H9 (cell line): Measurements from ENCODE around the gene ASMTL. TPM values are rescaled to one million over a fixed set of nuclear protein-coding genes. Genes with fewer than 3 reads are reported as not detected.

Experiments
- DNase-seq: peaks from one replicate; pipeline ENCODE4 v3.0.0-alpha.2; 2017
- H2AFZ ChIP-seq: one replicate; pipeline ENCODE4 v1.6.1; 2013; ENCODE audit warnings: mild to moderate bottlenecking, low read length, control low read depth, moderate library complexity
- H2AK5ac ChIP-seq: 2 replicates; pipeline ENCODE4 v1.6.1; 2013; ENCODE audit warnings: low read length, control low read depth, mixed read lengths; ENCODE audit not compliant: insufficient read length
- H2BK120ac ChIP-seq: one replicate; pipeline ENCODE4 v1.6.1; 2013; ENCODE audit warnings: low read depth, mild to moderate bottlenecking, low read length, control low read depth, inconsistent platforms; ENCODE audit not compliant: poor library complexity, severe bottlenecking
- H2BK12ac ChIP-seq: 2 replicates; pipeline ENCODE4 v1.6.1; 2013; ENCODE audit warnings: low read length, control low read depth, mixed read lengths, low read depth; ENCODE audit not compliant: insufficient read length
- H2BK15ac ChIP-seq: 2 replicates; pipeline ENCODE4 v1.6.1; 2013; ENCODE audit warnings: low read depth, low read length, control low read depth
- H2BK20ac ChIP-seq: one replicate; pipeline ENCODE4 v1.6.1; 2013; ENCODE audit warnings: low read depth, mild to moderate bottlenecking, low read length, control low read depth, inconsistent platforms; ENCODE audit not compliant: poor library complexity, severe bottlenecking
- H2BK5ac ChIP-seq: 2 replicates; pipeline ENCODE4 v1.6.1; 2013; ENCODE audit warnings: low read length, control low read depth, mixed read lengths; ENCODE audit not compliant: insufficient read length
- H3K14ac ChIP-seq: 2 replicates; pipeline ENCODE4 v1.6.1; 2013; ENCODE audit warnings: low read length, control low read depth; ENCODE audit not compliant: insufficient read depth
- H3K18ac ChIP-seq: 2 replicates; pipeline ENCODE4 v1.6.1; 2013; ENCODE audit warnings: low read depth, mild to moderate bottlenecking, mixed read lengths, low read length, control low read depth; ENCODE audit not compliant: insufficient read length
- H3K23ac ChIP-seq: 2 replicates; pipeline ENCODE4 v1.6.1; 2013; ENCODE audit warnings: low read length, control low read depth, mixed read lengths, low read depth; ENCODE audit not compliant: insufficient read length
- H3K23me2 ChIP-seq: 2 replicates; pipeline ENCODE4 v1.6.1; 2013; ENCODE audit warnings: low read depth, mild to moderate bottlenecking, mixed read lengths, low read length, control low read depth; ENCODE audit not compliant: insufficient read length, poor library complexity, severe bottlenecking
- H3K27ac ChIP-seq: 2 replicates; pipeline ENCODE4 v1.5.1; 2013; ENCODE audit warnings: low read length, control low read depth, mixed read lengths, low read depth; ENCODE audit not compliant: insufficient read length
- H3K27me3 ChIP-seq: 2 replicates; pipeline ENCODE4 v1.6.1; 2013; ENCODE audit warnings: low read length, control low read depth, inconsistent platforms; ENCODE audit not compliant: insufficient read depth
- H3K4ac ChIP-seq: 2 replicates; pipeline ENCODE4 v1.6.1; 2013; ENCODE audit warnings: low read depth, mild to moderate bottlenecking, control low read depth, inconsistent platforms, low read length, moderate library complexity
- H3K4me1 ChIP-seq: 2 replicates; pipeline ENCODE4 v1.6.1; 2013; ENCODE audit warnings: low read length, control low read depth, inconsistent platforms; ENCODE audit not compliant: insufficient read depth
- H3K4me2 ChIP-seq: 2 replicates; pipeline ENCODE4 v1.6.1; 2013; ENCODE audit warnings: low read length, control low read depth, mixed read lengths; ENCODE audit not compliant: insufficient read length, insufficient read depth
- H3K56ac ChIP-seq: 2 replicates; pipeline ENCODE4 v1.6.1; 2013; ENCODE audit warnings: low read depth, mild to moderate bottlenecking, mixed read lengths, low read length, control low read depth; ENCODE audit not compliant: insufficient read length
- H3K79me1 ChIP-seq: 2 replicates; pipeline ENCODE4 v1.6.1; 2013; ENCODE audit warnings: low read depth, mild to moderate bottlenecking, moderate library complexity, low read length, control low read depth, inconsistent platforms; ENCODE audit not compliant: insufficient read depth, poor library complexity, severe bottlenecking
- H3K79me2 ChIP-seq: 2 replicates; pipeline ENCODE4 v1.6.1; 2013; ENCODE audit warnings: low read length, control low read depth, inconsistent platforms; ENCODE audit not compliant: insufficient read depth
- H3K9ac ChIP-seq: 2 replicates; pipeline ENCODE4 v1.6.1; 2013; ENCODE audit warnings: low read length, control low read depth, mixed read lengths; ENCODE audit not compliant: insufficient read length; ENCODE audit errors: extremely low read depth
- H3K9me3 ChIP-seq: one replicate; pipeline ENCODE4 v1.6.1; 2013; ENCODE audit warnings: low read depth, low read length, inconsistent platforms; ENCODE audit not compliant: control insufficient read depth
- H3T11ph ChIP-seq: one replicate; pipeline ENCODE4 v1.6.1; 2013; ENCODE audit warnings: mild to moderate bottlenecking, low read length, control low read depth, inconsistent platforms
- H4K20me1 ChIP-seq: one replicate; pipeline ENCODE4 v1.6.1; 2013; ENCODE audit not compliant: control insufficient read depth, insufficient read length, insufficient read depth
- H4K5ac ChIP-seq: 2 replicates; pipeline ENCODE4 v1.6.1; 2013; ENCODE audit warnings: low read depth, mild to moderate bottlenecking, mixed read lengths, low read length, control low read depth; ENCODE audit not compliant: insufficient read length
- H4K8ac ChIP-seq: replicated peaks from 2 replicates; pipeline ENCODE4 v1.6.1; 2013; ENCODE audit warnings: low read length, control low read depth, mixed read lengths, low read depth; ENCODE audit not compliant: insufficient read length
- H4K91ac ChIP-seq: 2 replicates; pipeline ENCODE4 v1.6.1; 2013; ENCODE audit warnings: low read depth, mild to moderate bottlenecking, moderate library complexity, mixed read lengths, low read length, control low read depth; ENCODE audit not compliant: insufficient read length
- H3K27ac Mint-ChIP-seq, 3 experiments: 2 replicates in 2 of 3; 3 replicates in 1 of 3; pipeline ENCODE4 v1.8.0; 2020 to 2021; ENCODE audit warnings: mixed read lengths in 3 of 3, mild to moderate bottlenecking in 1 of 3, moderate library complexity in 1 of 3
- H3K27me3 Mint-ChIP-seq: 2 replicates; pipeline ENCODE4 v1.8.0; 2021; ENCODE audit warnings: low read depth, mild to moderate bottlenecking, moderate library complexity, mixed read lengths
- H3K36me3 Mint-ChIP-seq, 3 experiments: 2 replicates in 2 of 3; 3 replicates in 1 of 3; pipeline ENCODE4 v1.8.0; 2020 to 2021; ENCODE audit warnings: low read depth in 3 of 3, mixed read lengths in 3 of 3; ENCODE audit not compliant: insufficient read depth in 1 of 3
- H3K4me1 Mint-ChIP-seq, 2 experiments: 2 replicates each; pipeline ENCODE4 v1.8.0; 2020; ENCODE audit warnings: mixed read lengths in 2 of 2
- H3K4me3 Mint-ChIP-seq, 2 experiments: 2 replicates in 1 of 2; 3 replicates in 1 of 2; pipeline ENCODE4 v1.8.0; 2020 to 2021; ENCODE audit warnings: mild to moderate bottlenecking in 2 of 2, mixed read lengths in 2 of 2, moderate library complexity in 1 of 2
- H3K9me3 Mint-ChIP-seq, 2 experiments: 2 replicates in 1 of 2; 3 replicates in 1 of 2; pipeline ENCODE4 v1.8.0; 2020; ENCODE audit warnings: mild to moderate bottlenecking in 2 of 2, mixed read lengths in 2 of 2, moderate library complexity in 1 of 2
- WGBS: extraction: QIAGEN DNeasy Blood & Tissue Kit; methylation state at CpG from one replicate; pipeline ENCODE4 v1.1.7; 2013; ENCODE audit warnings: missing lambda C conversion rate, low lambda C conversion rate, mixed read lengths; ENCODE audit not compliant: insufficient read length; ENCODE audit errors: extremely low coverage; 5-methylcytosine and 5-hydroxymethylcytosine counted together
- total RNA-seq: library from RNA; stranded (reverse); gene quantifications from 2 replicates; pipeline ENCODE4 v1.2.1, GENCODE V29; 2021
- TF ChIP-seq, protein P1 (sequence below): fragments of 200-600 bp; sonication (generic); conservative IDR thresholded peaks from 3 replicates; pipeline ENCODE4 v1.8.0; 2021; ENCODE audit warnings: antibody characterized with exemption, mild to moderate bottlenecking

The ASMTL gene
- total RNA-seq, 1 experiment from 2014 or later = 59.8 TPM

DNA sequence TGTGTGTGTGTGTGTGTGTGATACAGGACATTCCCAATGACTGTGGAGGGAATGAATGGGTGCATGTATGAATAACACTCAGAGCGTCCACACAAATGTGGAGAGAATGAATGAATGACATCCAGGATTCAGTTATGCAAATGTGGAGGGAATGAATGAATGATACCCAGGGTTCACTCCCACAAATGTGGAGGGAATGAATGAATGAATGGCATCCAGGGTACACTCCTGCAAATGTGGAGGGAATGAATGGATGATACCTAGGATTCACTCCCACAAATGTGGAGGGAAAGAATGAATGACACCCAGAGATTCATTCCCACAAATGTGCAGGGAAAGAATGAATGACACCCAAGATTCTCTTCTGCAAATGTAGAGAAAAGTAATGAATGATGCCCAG is 36.0 kb upstream of the ASMTL start:
- Histone ChIP-seq H3K4ac (no peak overlapping the region), H2AFZ (no peak overlapping the region), H3K79me1 (no peaks in the 10 kb centered on the region), H4K5ac (no peak overlapping the region), H3K23me2 (no peaks in the 10 kb centered on the region), H4K91ac (no peak overlapping the region), H2AK5ac (no peak overlapping the region), H3T11ph (no peak overlapping the region), H3K9ac (no peak overlapping the region), H3K79me2 (no peaks in the 10 kb centered on the region), H3K23ac (no peak overlapping the region), H3K27me3 (no peaks in the 10 kb centered on the region), H2BK12ac (no peak overlapping the region), H4K20me1 (no peaks in the 10 kb centered on the region), H3K56ac (no peak overlapping the region), H4K8ac (no peak overlapping the region), H2BK5ac (no peak overlapping the region), H3K4me2 (no peak overlapping the region), H2BK15ac (no peak overlapping the region), H3K27ac (no peak overlapping the region), H3K9me3 (no peaks in the 10 kb centered on the region), H3K18ac (no peak overlapping the region), H2BK120ac (no peak overlapping the region), H3K14ac (no peak overlapping the region), H2BK20ac (no peak overlapping the region), H3K4me1 (no peaks in the 10 kb centered on the region; the same call in 1 of the 2 replicates)
- Mint-ChIP-seq H3K36me3 (peaks cover 0 to 7% (median 0%) of the 10 kb centered on the region in 3 experiments; a peak in 3 of 7 replicates), H3K27me3 (peaks cover 11% of the 10 kb centered on the region), H3K27ac (no peak overlapping the region), H3K4me1 (peaks cover 3 to 5% of the 10 kb centered on the region in 2 experiments; a peak in 3 of 4 replicates), H3K9me3 (peaks cover 25 to 26% of the 10 kb centered on the region in 2 experiments), H3K4me3 (no peak overlapping the region)
- TF ChIP-seq, protein P1, sequence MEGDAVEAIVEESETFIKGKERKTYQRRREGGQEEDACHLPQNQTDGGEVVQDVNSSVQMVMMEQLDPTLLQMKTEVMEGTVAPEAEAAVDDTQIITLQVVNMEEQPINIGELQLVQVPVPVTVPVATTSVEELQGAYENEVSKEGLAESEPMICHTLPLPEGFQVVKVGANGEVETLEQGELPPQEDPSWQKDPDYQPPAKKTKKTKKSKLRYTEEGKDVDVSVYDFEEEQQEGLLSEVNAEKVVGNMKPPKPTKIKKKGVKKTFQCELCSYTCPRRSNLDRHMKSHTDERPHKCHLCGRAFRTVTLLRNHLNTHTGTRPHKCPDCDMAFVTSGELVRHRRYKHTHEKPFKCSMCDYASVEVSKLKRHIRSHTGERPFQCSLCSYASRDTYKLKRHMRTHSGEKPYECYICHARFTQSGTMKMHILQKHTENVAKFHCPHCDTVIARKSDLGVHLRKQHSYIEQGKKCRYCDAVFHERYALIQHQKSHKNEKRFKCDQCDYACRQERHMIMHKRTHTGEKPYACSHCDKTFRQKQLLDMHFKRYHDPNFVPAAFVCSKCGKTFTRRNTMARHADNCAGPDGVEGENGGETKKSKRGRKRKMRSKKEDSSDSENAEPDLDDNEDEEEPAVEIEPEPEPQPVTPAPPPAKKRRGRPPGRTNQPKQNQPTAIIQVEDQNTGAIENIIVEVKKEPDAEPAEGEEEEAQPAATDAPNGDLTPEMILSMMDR = no peak
- no CpG with 5 or more reads among the region's 1 CpG for WGBS
- DNase-seq = no peak
